Retina (tissue), 1 donor: ENCODE measurements around the gene ARIH2.
A peak's percentile ranks its signal among the peaks of the same experiment; 100 is the strongest.

Experiments used
- DNase-seq: peaks from one replicate; pipeline ENCODE4 v3.0.0-alpha.2; 2016

ARIH2 gene

GRCh38 chr3:48929358-48930035 lies 10.9 kb downstream of the ARIH2 start:
- DNase-seq = no peak

GRCh38 chr3:48930590-48930989 lies 11.9 kb downstream of the ARIH2 start:
- DNase-seq = no peak

- no peak for DNase-seq
Measured at GRCh38 chr3:48931944-48932580, 13.4 kb downstream of the ARIH2 start.

- DNase-seq = no peak
Measured at GRCh38 chr3:48934333-48934991, 15.8 kb downstream of the ARIH2 start.

GRCh38 chr3:48935530-48935929 lies 16.9 kb downstream of the ARIH2 start:
- no peak for DNase-seq

- DNase-seq = no peak
Measured at GRCh38 chr3:48938156-48938555, 19.5 kb downstream of the ARIH2 start.

- DNase-seq = no peak
Measured at GRCh38 chr3:48938689-48939088, 20.0 kb downstream of the ARIH2 start.

GRCh38 chr3:48945432-48945831 lies 26.8 kb downstream of the ARIH2 start:
- no peak for DNase-seq

GRCh38 chr3:48945891-48946549 lies 27.4 kb downstream of the ARIH2 start:
- DNase-seq = no peak

- DNase-seq = no peak
Measured at GRCh38 chr3:48949376-48949717, 30.7 kb downstream of the ARIH2 start.

- no peak for DNase-seq
Measured at GRCh38 chr3:48950051-48950450, 31.4 kb downstream of the ARIH2 start.

GRCh38 chr3:48951764-48952163 lies 33.1 kb downstream of the ARIH2 start:
- no peak for DNase-seq

GRCh38 chr3:48952510-48953118 lies 34.0 kb downstream of the ARIH2 start:
- DNase-seq = peak; percentile 6

GRCh38 chr3:48957006-48957705 lies 38.5 kb downstream of the ARIH2 start:
- no peak for DNase-seq

- no peak for DNase-seq
Measured at GRCh38 chr3:48960841-48961413, 42.3 kb downstream of the ARIH2 start.

GRCh38 chr3:48962340-48962739 lies 43.7 kb downstream of the ARIH2 start:
- no peak for DNase-seq

- no peak for DNase-seq
Measured at GRCh38 chr3:48962939-48963338, 44.3 kb downstream of the ARIH2 start.

- DNase-seq = no peak
Measured at GRCh38 chr3:48963591-48963990, 44.9 kb downstream of the ARIH2 start.

- DNase-seq = no peak
Measured at GRCh38 chr3:48966367-48966766, 47.7 kb downstream of the ARIH2 start.

GRCh38 chr3:48966876-48967361 lies 48.3 kb downstream of the ARIH2 start:
- no peak for DNase-seq

GRCh38 chr3:48970586-48970985 lies 51.9 kb downstream of the ARIH2 start:
- no peak for DNase-seq
